K562 treated with DMSO at 1 percent for 12 hours (cell line): Measurements from ENCODE around the gene LRRN2. TPM values are rescaled to one million over a fixed set of nuclear protein-coding genes. Genes with fewer than 3 reads are reported as not detected.

Experiments
- total RNA-seq: library from RNA; unstranded; fragments of 300-600 nt; gene quantifications from 2 replicates; pipeline ENCODE4 v1.2.3, GENCODE V29; 2022; ENCODE audit not compliant: insufficient read depth

Gene LRRN2
- total RNA-seq = 0.57 TPM in 1 of 2 replicates, not detected in the other

GRCh38 chr1:204685236-204686006 is at the start of gene LRRN2:
TSS of gene LRRN2 (minus strand) at chr1:204685738. CDS start at chr1:204619992, 65,746 bp downstream.

Other genes with a start within 250 kb of the LRRN2 start
- gene PIK3C2B, start 190.9 kb downstream of the LRRN2 start, total RNA-seq = 0.57 and 1.7 TPM in 2 replicates
- 6.0 and 8.4 TPM in 2 replicates for gene MDM4, start 169.3 kb downstream of the LRRN2 start, total RNA-seq
- 0.21 and 0.44 TPM in 2 replicates for gene NFASC, start 185.1 kb upstream of the LRRN2 start, total RNA-seq